ENCODE results near the gene IL1RAP.

The IL1RAP gene

DNA sequence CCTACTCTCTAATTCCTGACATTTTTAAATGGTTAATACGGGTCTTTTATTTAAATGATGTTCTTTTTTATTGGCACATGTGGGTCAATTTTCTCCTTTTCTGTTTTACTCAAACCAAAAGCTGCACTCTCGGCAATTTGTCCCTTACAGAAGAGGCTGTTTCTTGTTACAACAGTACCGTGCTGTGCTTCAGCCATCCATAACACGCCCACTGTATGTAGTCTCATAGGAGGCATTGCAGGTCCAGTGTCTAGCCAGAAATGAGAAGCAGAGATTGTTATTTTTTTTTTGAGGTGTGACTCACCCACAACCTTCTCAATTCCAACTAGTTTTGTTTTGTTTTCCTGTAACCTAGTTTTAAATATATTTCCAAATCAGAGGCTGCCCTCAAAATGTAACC is 184.0 kb downstream of the IL1RAP start:
- H3K4me2 ChIP-seq (ENCODE audit: low read depth, low read length, poor library complexity, severe bottlenecking): no peak overlapping the region
- H3K9ac ChIP-seq (ENCODE audit: low read depth, low read length, poor library complexity, severe bottlenecking): no peak overlapping the region
- H2AFZ ChIP-seq (ENCODE audit: low read length): no peak overlapping the region
- no peaks in the 10 kb centered on the region for H3F3A ChIP-seq (ENCODE audit: low read depth)
- TF ChIP-seq, protein P1, sequence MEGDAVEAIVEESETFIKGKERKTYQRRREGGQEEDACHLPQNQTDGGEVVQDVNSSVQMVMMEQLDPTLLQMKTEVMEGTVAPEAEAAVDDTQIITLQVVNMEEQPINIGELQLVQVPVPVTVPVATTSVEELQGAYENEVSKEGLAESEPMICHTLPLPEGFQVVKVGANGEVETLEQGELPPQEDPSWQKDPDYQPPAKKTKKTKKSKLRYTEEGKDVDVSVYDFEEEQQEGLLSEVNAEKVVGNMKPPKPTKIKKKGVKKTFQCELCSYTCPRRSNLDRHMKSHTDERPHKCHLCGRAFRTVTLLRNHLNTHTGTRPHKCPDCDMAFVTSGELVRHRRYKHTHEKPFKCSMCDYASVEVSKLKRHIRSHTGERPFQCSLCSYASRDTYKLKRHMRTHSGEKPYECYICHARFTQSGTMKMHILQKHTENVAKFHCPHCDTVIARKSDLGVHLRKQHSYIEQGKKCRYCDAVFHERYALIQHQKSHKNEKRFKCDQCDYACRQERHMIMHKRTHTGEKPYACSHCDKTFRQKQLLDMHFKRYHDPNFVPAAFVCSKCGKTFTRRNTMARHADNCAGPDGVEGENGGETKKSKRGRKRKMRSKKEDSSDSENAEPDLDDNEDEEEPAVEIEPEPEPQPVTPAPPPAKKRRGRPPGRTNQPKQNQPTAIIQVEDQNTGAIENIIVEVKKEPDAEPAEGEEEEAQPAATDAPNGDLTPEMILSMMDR (conservative IDR thresholded peaks at IDR 0.05; ENCODE audit: low read length): no peak
- no peak for TF ChIP-seq EZH2phosphoT487 (IDR thresholded peaks at IDR 0.05; ENCODE audit: borderline replicate concordance)
- H3K9me3 ChIP-seq (ENCODE audit: insufficient read depth, low read depth, low read length): no peaks in the 10 kb centered on the region
- no peaks in the 10 kb centered on the region for H4K20me1 ChIP-seq (ENCODE audit: insufficient read depth, low read length, poor library complexity, severe bottlenecking)
- no peak overlapping the region for H3K4me3 ChIP-seq (ENCODE audit: low read length, poor library complexity, severe bottlenecking)
- H3K4me1 ChIP-seq (ENCODE audit: insufficient read depth, low read length, poor library complexity, severe bottlenecking): no peaks in the 10 kb centered on the region
- H3K27me3 ChIP-seq (ENCODE audit: insufficient read depth, low read length, poor library complexity, severe bottlenecking): no peaks in the 10 kb centered on the region
- no peaks in the 10 kb centered on the region for H3K9me2 ChIP-seq (replicated peaks; ENCODE audit: low read depth, low read length)
- no peaks in the 10 kb centered on the region for H3K79me2 ChIP-seq (ENCODE audit: insufficient read depth, low read length)
- H3K36me3 ChIP-seq (ENCODE audit: insufficient read depth, low read length): no peaks in the 10 kb centered on the region

DNA sequence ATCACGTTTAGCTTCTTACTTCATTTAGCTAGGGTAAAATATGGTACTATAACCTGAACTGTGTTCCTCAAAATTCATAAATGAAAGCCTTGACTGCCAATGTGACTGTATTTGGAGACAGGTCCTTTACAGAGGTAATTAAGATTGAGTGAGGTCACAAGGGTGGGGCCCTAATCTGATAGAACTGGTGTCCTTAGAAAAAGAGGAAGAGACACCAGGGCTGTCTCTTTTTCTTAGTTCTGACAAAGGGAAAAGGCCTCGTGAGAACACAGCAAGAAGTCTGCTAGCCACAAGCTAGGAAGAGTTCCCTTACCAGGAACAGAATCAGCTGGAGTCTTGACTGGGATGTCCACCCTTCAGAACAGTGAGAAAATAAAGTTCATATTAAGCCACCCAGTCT is 185.9 kb downstream of the IL1RAP start:
- Histone ChIP-seq H3K79me2 (ENCODE audit: insufficient read depth, low read length) (no peaks in the 10 kb centered on the region), H3K4me1 (ENCODE audit: insufficient read depth, low read length, poor library complexity, severe bottlenecking) (no peaks in the 10 kb centered on the region), H3K27me3 (ENCODE audit: insufficient read depth, low read length, poor library complexity, severe bottlenecking) (no peaks in the 10 kb centered on the region), H3K4me3 (ENCODE audit: low read length, poor library complexity, severe bottlenecking) (no peak overlapping the region), H3K9ac (ENCODE audit: low read depth, low read length, poor library complexity, severe bottlenecking) (no peak overlapping the region), H2AFZ (ENCODE audit: low read length) (no peak overlapping the region), H3K4me2 (ENCODE audit: low read depth, low read length, poor library complexity, severe bottlenecking) (no peak overlapping the region), H3K36me3 (ENCODE audit: insufficient read depth, low read length) (no peaks in the 10 kb centered on the region), H4K20me1 (ENCODE audit: insufficient read depth, low read length, poor library complexity, severe bottlenecking) (no peaks in the 10 kb centered on the region), H3K9me2 (replicated peaks; ENCODE audit: low read depth, low read length) (no peaks in the 10 kb centered on the region), H3F3A (ENCODE audit: low read depth) (no peaks in the 10 kb centered on the region), H3K9me3 (ENCODE audit: insufficient read depth, low read depth, low read length) (no peaks in the 10 kb centered on the region)
- TF ChIP-seq, protein P1 (conservative IDR thresholded peaks at IDR 0.05; ENCODE audit: low read length): no peak
- no peak for TF ChIP-seq EZH2phosphoT487 (IDR thresholded peaks at IDR 0.05; ENCODE audit: borderline replicate concordance)

DNA sequence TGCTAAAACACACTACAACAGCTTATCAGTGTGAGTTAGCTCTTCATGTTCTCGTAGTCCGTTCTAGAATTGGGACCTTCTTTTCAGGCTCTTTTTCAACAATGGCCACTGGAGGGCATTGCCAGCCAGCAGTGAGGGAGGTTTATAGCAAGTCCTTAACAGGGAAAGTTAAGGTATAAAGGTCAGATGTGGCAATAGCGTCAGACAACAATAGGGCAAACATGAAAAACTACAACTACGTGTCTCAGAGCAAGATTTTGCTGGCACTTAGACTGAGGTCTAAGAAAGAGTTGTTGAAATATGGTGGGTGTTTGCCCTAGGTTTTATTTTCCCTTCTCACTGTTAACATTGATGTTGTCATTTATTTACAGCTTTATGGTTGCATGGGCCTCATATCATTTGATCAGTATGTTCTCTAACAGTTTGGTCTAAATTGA is 187.2 kb downstream of the IL1RAP start:
- Histone ChIP-seq H4K20me1 (ENCODE audit: insufficient read depth, low read length, poor library complexity, severe bottlenecking) (no peaks in the 10 kb centered on the region), H3K9ac (ENCODE audit: low read depth, low read length, poor library complexity, severe bottlenecking) (no peak overlapping the region), H3K36me3 (ENCODE audit: insufficient read depth, low read length) (no peaks in the 10 kb centered on the region), H3K4me1 (ENCODE audit: insufficient read depth, low read length, poor library complexity, severe bottlenecking) (no peaks in the 10 kb centered on the region), H2AFZ (ENCODE audit: low read length) (no peak overlapping the region), H3K79me2 (ENCODE audit: insufficient read depth, low read length) (no peaks in the 10 kb centered on the region), H3K9me3 (ENCODE audit: insufficient read depth, low read depth, low read length) (no peaks in the 10 kb centered on the region), H3K4me3 (ENCODE audit: low read length, poor library complexity, severe bottlenecking) (no peak overlapping the region), H3F3A (ENCODE audit: low read depth) (no peaks in the 10 kb centered on the region), H3K9me2 (replicated peaks; ENCODE audit: low read depth, low read length) (no peaks in the 10 kb centered on the region), H3K27me3 (ENCODE audit: insufficient read depth, low read length, poor library complexity, severe bottlenecking) (no peaks in the 10 kb centered on the region), H3K4me2 (ENCODE audit: low read depth, low read length, poor library complexity, severe bottlenecking) (no peak overlapping the region)
- TF ChIP-seq, protein P1 (conservative IDR thresholded peaks at IDR 0.05; ENCODE audit: low read length): peak; percentile 73
- no peak for TF ChIP-seq EZH2phosphoT487 (IDR thresholded peaks at IDR 0.05; ENCODE audit: borderline replicate concordance)
